ENCODE results near the gene EXO5.
"Not testable (repeated sequence)": the region's sequence is repeated elsewhere in the genome, so short reads cannot be mapped to it uniquely, and the experiment has no call there.

EXO5 gene

GRCh38 chr1:40553017-40553416, 44.5 kb downstream of the EXO5 start:
- peaks cover 0 to 2% of the 10 kb centered on the region in 2 experiments for H3K36me3 ChIP-seq (ENCODE audit: control insufficient read depth in 1 of 2, insufficient read depth in 2 of 2, low read length in 2 of 2)
- no peak overlapping the region for H3K4me3 ChIP-seq (ENCODE audit: low read depth, low read length)
- H3K14ac ChIP-seq (ENCODE audit: low read length), result no peak overlapping the region
- H2AFZ ChIP-seq (ENCODE audit: insufficient read depth, low read length, poor library complexity), result no peak overlapping the region
- no peaks in the 10 kb centered on the region for H3K79me1 ChIP-seq (ENCODE audit: low read length)
- DNase-seq, result no peak
- H3K4me2 ChIP-seq (ENCODE audit: low read length), result no peak overlapping the region
- no peak overlapping the region for H3K9ac ChIP-seq (ENCODE audit: low read length)
- H4K12ac ChIP-seq (ENCODE audit: low read depth, low read length), result no peak overlapping the region
- no peak overlapping the region for H2BK120ac ChIP-seq (ENCODE audit: insufficient read depth, low read length, poor library complexity)
- no peak overlapping the region for H3K18ac ChIP-seq (ENCODE audit: low read length)
- no peaks in the 10 kb centered on the region for H3K27me3 ChIP-seq (ENCODE audit: insufficient read depth, low read length)
- no peak overlapping the region for H4K91ac ChIP-seq (ENCODE audit: low read depth, low read length)
- H3K4ac ChIP-seq (ENCODE audit: low read depth, low read length), result no peak overlapping the region
- H3K79me2 ChIP-seq (ENCODE audit: control insufficient read depth, insufficient read depth, low read length, poor library complexity), result no peaks in the 10 kb centered on the region
- no peak overlapping the region for H3K23ac ChIP-seq (ENCODE audit: low read length)
- H4K8ac ChIP-seq (ENCODE audit: low read depth, low read length), result no peak overlapping the region
- no peak overlapping the region for H2AK5ac ChIP-seq (ENCODE audit: low read length)
- H2BK12ac ChIP-seq (ENCODE audit: low read length), result no peak overlapping the region
- H3K4me1 ChIP-seq (ENCODE audit: control insufficient read depth in 1 of 2, insufficient read depth in 2 of 2, low read length in 2 of 2), result no peaks in the 10 kb centered on the region
- peaks cover 3% of the 10 kb centered on the region for H3K9me3 ChIP-seq (ENCODE audit: insufficient read depth, low read depth, low read length)
- no peak overlapping the region for H3K27ac ChIP-seq (ENCODE audit: low read depth, low read length)
- WGBS (ENCODE audit: extremely low coverage, insufficient coverage, insufficient read length), result no CpG with 5 or more reads among the region's 4 CpGs
- no peak overlapping the region for H2BK5ac ChIP-seq (ENCODE audit: low read depth, low read length, poor library complexity)

- not testable (repeated sequence) for H3K27ac ChIP-seq (ENCODE audit: low read depth, low read length); H3K4ac ChIP-seq (ENCODE audit: low read depth, low read length); H3K18ac ChIP-seq (ENCODE audit: low read length); H3K79me2 ChIP-seq (ENCODE audit: control insufficient read depth, insufficient read depth, low read length, poor library complexity); H4K91ac ChIP-seq (ENCODE audit: low read depth, low read length); DNase-seq; H2BK5ac ChIP-seq (ENCODE audit: low read depth, low read length, poor library complexity); H3K14ac ChIP-seq (ENCODE audit: low read length); H3K4me3 ChIP-seq (ENCODE audit: low read depth, low read length); H2AFZ ChIP-seq (ENCODE audit: insufficient read depth, low read length, poor library complexity); H3K79me1 ChIP-seq (ENCODE audit: low read length); H4K12ac ChIP-seq (ENCODE audit: low read depth, low read length); H3K27me3 ChIP-seq (ENCODE audit: insufficient read depth, low read length); H4K8ac ChIP-seq (ENCODE audit: low read depth, low read length); H3K9ac ChIP-seq (ENCODE audit: low read length); H3K9me3 ChIP-seq (ENCODE audit: insufficient read depth, low read depth, low read length); H3K4me2 ChIP-seq (ENCODE audit: low read length); H3K36me3 ChIP-seq (ENCODE audit: control insufficient read depth in 1 of 2, insufficient read depth in 2 of 2, low read length in 2 of 2); H3K4me1 ChIP-seq (ENCODE audit: control insufficient read depth in 1 of 2, insufficient read depth in 2 of 2, low read length in 2 of 2); H2AK5ac ChIP-seq (ENCODE audit: low read length); H3K23ac ChIP-seq (ENCODE audit: low read length); H2BK120ac ChIP-seq (ENCODE audit: insufficient read depth, low read length, poor library complexity); H2BK12ac ChIP-seq (ENCODE audit: low read length)
- no CpG with 5 or more reads among the region's 7 CpGs for WGBS (ENCODE audit: extremely low coverage, insufficient coverage, insufficient read length)
Observed at GRCh38 chr1:40554807-40555206, 46.2 kb downstream of the EXO5 start.

DNA sequence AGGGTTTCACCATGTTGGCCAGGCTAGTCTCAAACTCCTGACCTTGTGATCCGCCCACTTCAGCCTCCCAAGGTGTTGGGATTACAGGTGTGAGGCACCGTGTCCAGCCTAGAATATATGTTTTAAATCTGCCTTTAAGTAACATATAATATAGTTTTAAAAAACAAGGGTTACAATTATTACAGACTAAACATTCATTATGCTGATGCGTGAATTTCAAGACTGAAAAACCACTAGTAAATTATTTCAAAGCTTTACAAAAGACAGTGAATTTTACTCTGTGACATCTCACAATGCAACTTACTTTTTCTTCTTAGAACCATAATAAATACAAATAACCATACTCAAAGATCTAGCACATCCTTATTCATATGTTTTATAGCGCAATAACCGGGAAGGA, 47.6 kb downstream of the EXO5 start:
- no peak overlapping the region for H2BK5ac ChIP-seq (ENCODE audit: low read depth, low read length, poor library complexity)
- WGBS (ENCODE audit: extremely low coverage, insufficient coverage, insufficient read length), result no CpG with 5 or more reads among the region's 5 CpGs
- no peak overlapping the region for H3K27ac ChIP-seq (ENCODE audit: low read depth, low read length)

GRCh38 chr1:40558241-40558640, 49.7 kb downstream of the EXO5 start:
- not testable (repeated sequence) for DNase-seq; H2BK120ac ChIP-seq (ENCODE audit: insufficient read depth, low read length, poor library complexity); H3K36me3 ChIP-seq (ENCODE audit: control insufficient read depth in 1 of 2, insufficient read depth in 2 of 2, low read length in 2 of 2); H3K4ac ChIP-seq (ENCODE audit: low read depth, low read length); H4K91ac ChIP-seq (ENCODE audit: low read depth, low read length); H4K12ac ChIP-seq (ENCODE audit: low read depth, low read length); H3K14ac ChIP-seq (ENCODE audit: low read length); H3K4me2 ChIP-seq (ENCODE audit: low read length); H2AK5ac ChIP-seq (ENCODE audit: low read length); H3K9me3 ChIP-seq (ENCODE audit: insufficient read depth, low read depth, low read length); H3K18ac ChIP-seq (ENCODE audit: low read length); H4K8ac ChIP-seq (ENCODE audit: low read depth, low read length); H2BK5ac ChIP-seq (ENCODE audit: low read depth, low read length, poor library complexity); H3K27me3 ChIP-seq (ENCODE audit: insufficient read depth, low read length); H3K4me1 ChIP-seq (ENCODE audit: control insufficient read depth in 1 of 2, insufficient read depth in 2 of 2, low read length in 2 of 2); H3K23ac ChIP-seq (ENCODE audit: low read length); H2AFZ ChIP-seq (ENCODE audit: insufficient read depth, low read length, poor library complexity); H3K4me3 ChIP-seq (ENCODE audit: low read depth, low read length); H3K79me2 ChIP-seq (ENCODE audit: control insufficient read depth, insufficient read depth, low read length, poor library complexity); H3K9ac ChIP-seq (ENCODE audit: low read length); H3K27ac ChIP-seq (ENCODE audit: low read depth, low read length); H2BK12ac ChIP-seq (ENCODE audit: low read length); H3K79me1 ChIP-seq (ENCODE audit: low read length)
- no CpG with 5 or more reads among the region's 1 CpG for WGBS (ENCODE audit: extremely low coverage, insufficient coverage, insufficient read length)

More for the DNA sequence above, 47.6 kb downstream of the EXO5 start:
- no peak for DNase-seq
- Histone ChIP-seq H3K4me2 (ENCODE audit: low read length) (no peak overlapping the region), H3K79me1 (ENCODE audit: low read length) (no peaks in the 10 kb centered on the region), H3K4me1 (ENCODE audit: control insufficient read depth in 1 of 2, insufficient read depth in 2 of 2, low read length in 2 of 2) (no peaks in the 10 kb centered on the region), H3K36me3 (ENCODE audit: control insufficient read depth in 1 of 2, insufficient read depth in 2 of 2, low read length in 2 of 2) (no peaks in the 10 kb centered on the region), H2AFZ (ENCODE audit: insufficient read depth, low read length, poor library complexity) (no peak overlapping the region), H2BK120ac (ENCODE audit: insufficient read depth, low read length, poor library complexity) (no peak overlapping the region), H4K91ac (ENCODE audit: low read depth, low read length) (no peak overlapping the region), H3K27me3 (ENCODE audit: insufficient read depth, low read length) (no peaks in the 10 kb centered on the region), H2BK12ac (ENCODE audit: low read length) (no peak overlapping the region), H3K23ac (ENCODE audit: low read length) (no peak overlapping the region), H2AK5ac (ENCODE audit: low read length) (no peak overlapping the region), H3K4me3 (ENCODE audit: low read depth, low read length) (no peak overlapping the region), H4K8ac (ENCODE audit: low read depth, low read length) (no peak overlapping the region), H3K18ac (ENCODE audit: low read length) (no peak overlapping the region), H3K9ac (ENCODE audit: low read length) (no peak overlapping the region), H3K4ac (ENCODE audit: low read depth, low read length) (no peak overlapping the region), H3K14ac (ENCODE audit: low read length) (no peak overlapping the region), H3K9me3 (ENCODE audit: insufficient read depth, low read depth, low read length) (peaks cover 5% of the 10 kb centered on the region), H3K79me2 (ENCODE audit: control insufficient read depth, insufficient read depth, low read length, poor library complexity) (no peaks in the 10 kb centered on the region), H4K12ac (ENCODE audit: low read depth, low read length) (no peak overlapping the region)
